Measurements from ENCODE around the gene CTNNB1. TPM values are rescaled to one million over a fixed set of nuclear protein-coding genes. Genes with fewer than 3 reads are reported as not detected.

CTNNB1 gene
- total RNA-seq, 1 donor from 2014 or later: 416 TPM

- no peak for TF ChIP-seq CTCF (IDR thresholded peaks at IDR 0.05; ENCODE audit: insufficient read depth, low read length, poor library complexity, severe bottlenecking)
- no peaks in the 10 kb centered on the region for H3K27me3 ChIP-seq (ENCODE audit: control insufficient read depth, insufficient read depth, low read length)
- no peak for DNase-seq (ENCODE audit: low read depth)
- no peak overlapping the region for H3K4me3 ChIP-seq (ENCODE audit: low read depth, low read length)
- no peaks in the 10 kb centered on the region for H3K36me3 ChIP-seq (ENCODE audit: control insufficient read depth, insufficient read depth, low read length)
Measured at GRCh38 chr3:41182504-41183059, 16.7 kb upstream of the CTNNB1 start.

GRCh38 chr3:41184394-41184793 is 14.9 kb upstream of the CTNNB1 start:
- Histone ChIP-seq H3K4me3 (ENCODE audit: low read depth, low read length) (no peak overlapping the region), H3K27me3 (ENCODE audit: control insufficient read depth, insufficient read depth, low read length) (no peaks in the 10 kb centered on the region), H3K36me3 (ENCODE audit: control insufficient read depth, insufficient read depth, low read length) (no peaks in the 10 kb centered on the region)
- TF ChIP-seq CTCF (IDR thresholded peaks at IDR 0.05; ENCODE audit: insufficient read depth, low read length, poor library complexity, severe bottlenecking): no peak
- no peak for DNase-seq (ENCODE audit: low read depth)

GRCh38 chr3:41186297-41186696 is 13.0 kb upstream of the CTNNB1 start:
- H3K36me3 ChIP-seq (ENCODE audit: control insufficient read depth, insufficient read depth, low read length): no peaks in the 10 kb centered on the region
- DNase-seq (ENCODE audit: low read depth): no peak
- no peaks in the 10 kb centered on the region for H3K27me3 ChIP-seq (ENCODE audit: control insufficient read depth, insufficient read depth, low read length)
- no peak for TF ChIP-seq CTCF (IDR thresholded peaks at IDR 0.05; ENCODE audit: insufficient read depth, low read length, poor library complexity, severe bottlenecking)
- H3K4me3 ChIP-seq (ENCODE audit: low read depth, low read length): no peak overlapping the region

- no peak for DNase-seq (ENCODE audit: low read depth)
- H3K36me3 ChIP-seq (ENCODE audit: control insufficient read depth, insufficient read depth, low read length): no peaks in the 10 kb centered on the region
- no peak overlapping the region for H3K4me3 ChIP-seq (ENCODE audit: low read depth, low read length)
- TF ChIP-seq CTCF (IDR thresholded peaks at IDR 0.05; ENCODE audit: insufficient read depth, low read length, poor library complexity, severe bottlenecking): no peak
- no peaks in the 10 kb centered on the region for H3K27me3 ChIP-seq (ENCODE audit: control insufficient read depth, insufficient read depth, low read length)
Measured at GRCh38 chr3:41188306-41188705, 11.0 kb upstream of the CTNNB1 start.

DNA sequence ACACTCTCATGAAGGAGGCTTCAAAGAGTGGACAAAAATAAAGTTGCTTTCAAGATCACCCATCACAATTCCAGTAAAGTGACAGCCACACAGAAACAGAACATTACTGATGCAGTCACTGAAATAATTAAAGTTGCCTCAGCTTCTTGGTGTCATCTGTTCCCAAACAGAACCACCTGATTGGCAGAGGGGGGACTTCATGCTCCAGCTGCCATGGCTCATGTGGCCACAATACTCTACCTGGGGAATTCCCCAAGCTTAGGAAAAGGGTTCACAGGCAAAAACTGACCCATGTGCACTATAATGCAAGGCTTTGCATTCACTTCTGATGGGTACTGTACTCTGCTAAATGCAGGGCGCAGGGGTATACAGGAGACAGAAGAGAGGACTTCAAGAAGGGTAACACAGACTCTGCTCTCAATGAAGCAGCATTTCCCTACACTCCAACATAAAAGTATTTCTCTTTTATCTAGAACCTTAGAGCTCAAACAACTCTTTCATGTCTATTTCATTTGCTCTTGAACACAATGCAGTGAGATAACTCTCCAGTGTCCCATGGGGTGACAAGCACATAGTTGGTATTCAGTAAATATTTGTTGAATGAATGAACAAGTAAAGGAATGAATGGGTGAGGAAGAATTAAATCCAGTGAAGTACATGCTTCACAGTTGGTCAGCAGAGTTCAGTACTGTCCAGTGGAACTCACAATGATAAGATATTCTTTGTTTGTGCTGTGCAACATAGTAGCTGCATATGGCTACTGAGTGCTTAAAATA is 8.6 kb upstream of the CTNNB1 start:
- TF ChIP-seq CTCF (IDR thresholded peaks at IDR 0.05; ENCODE audit: insufficient read depth, low read length, poor library complexity, severe bottlenecking): no peak
- H3K4me3 ChIP-seq (ENCODE audit: low read depth, low read length): no peak overlapping the region
- no peaks in the 10 kb centered on the region for H3K36me3 ChIP-seq (ENCODE audit: control insufficient read depth, insufficient read depth, low read length)
- no peaks in the 10 kb centered on the region for H3K27me3 ChIP-seq (ENCODE audit: control insufficient read depth, insufficient read depth, low read length)
- no peak for DNase-seq (ENCODE audit: low read depth)

DNA sequence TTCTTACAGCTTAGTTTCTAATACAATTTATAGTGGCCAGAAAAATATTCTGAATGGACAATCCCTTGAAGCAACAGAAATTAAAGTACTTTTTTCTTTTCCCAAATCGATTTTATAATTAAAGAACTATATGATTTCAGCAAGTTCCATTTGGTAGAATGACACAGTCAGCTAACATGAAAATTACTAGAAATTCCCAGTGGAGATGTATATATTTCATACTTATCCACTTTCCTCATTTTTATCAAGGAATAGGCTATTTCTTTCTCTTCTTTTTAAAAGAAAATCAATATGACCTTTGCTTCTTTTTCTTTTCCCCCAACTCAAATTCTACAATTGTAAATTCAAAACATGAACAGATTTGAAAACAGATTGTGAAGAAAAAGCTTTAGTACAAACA is 6.4 kb upstream of the CTNNB1 start:
- no peak overlapping the region for H3K4me3 ChIP-seq (ENCODE audit: low read depth, low read length)
- H3K27me3 ChIP-seq (ENCODE audit: control insufficient read depth, insufficient read depth, low read length): no peaks in the 10 kb centered on the region
- H3K36me3 ChIP-seq (ENCODE audit: control insufficient read depth, insufficient read depth, low read length): no peaks in the 10 kb centered on the region
- no peak for TF ChIP-seq CTCF (IDR thresholded peaks at IDR 0.05; ENCODE audit: insufficient read depth, low read length, poor library complexity, severe bottlenecking)
- DNase-seq (ENCODE audit: low read depth): no peak
